ENCODE data around the gene PRR12.
A peak's percentile ranks its signal among the peaks of the same experiment; 100 is the strongest.

PRR12 gene

DNA sequence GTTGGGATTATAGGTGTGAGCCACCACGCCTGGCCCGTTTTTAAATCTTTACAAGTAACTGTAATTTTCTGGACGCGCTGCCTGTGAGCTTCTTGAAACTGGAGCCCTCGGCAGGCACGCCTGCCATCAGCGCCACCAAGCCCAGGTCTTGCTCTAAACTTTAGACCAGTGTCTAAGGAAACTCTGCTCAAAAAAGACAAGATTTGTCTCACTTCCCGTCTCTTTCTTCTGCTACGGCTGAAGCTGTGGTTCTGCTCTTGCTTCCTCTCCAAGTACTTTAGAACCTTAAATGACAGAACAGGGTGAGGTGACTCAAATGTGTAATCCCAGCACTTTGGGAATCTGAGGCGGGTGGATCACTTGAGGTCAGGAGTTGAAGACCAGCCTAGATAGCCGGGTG, 38.2 kb upstream of the PRR12 start:
- DNase-seq (ENCODE audit: insufficient read length, low spot score) = no peak
- FAIRE-seq = no peak
- no peak for TF ChIP-seq POLR2A (IDR thresholded peaks at IDR 0.05; ENCODE audit: low read depth, low read length)
- TF ChIP-seq SPI1 (IDR thresholded peaks at IDR 0.05; ENCODE audit: low read depth, low read length) = peak; percentile 34; the same call in 1 of the 2 replicates
- no peak for TF ChIP-seq TAF1 (IDR thresholded peaks at IDR 0.05; ENCODE audit: low read depth, low read length)

DNA sequence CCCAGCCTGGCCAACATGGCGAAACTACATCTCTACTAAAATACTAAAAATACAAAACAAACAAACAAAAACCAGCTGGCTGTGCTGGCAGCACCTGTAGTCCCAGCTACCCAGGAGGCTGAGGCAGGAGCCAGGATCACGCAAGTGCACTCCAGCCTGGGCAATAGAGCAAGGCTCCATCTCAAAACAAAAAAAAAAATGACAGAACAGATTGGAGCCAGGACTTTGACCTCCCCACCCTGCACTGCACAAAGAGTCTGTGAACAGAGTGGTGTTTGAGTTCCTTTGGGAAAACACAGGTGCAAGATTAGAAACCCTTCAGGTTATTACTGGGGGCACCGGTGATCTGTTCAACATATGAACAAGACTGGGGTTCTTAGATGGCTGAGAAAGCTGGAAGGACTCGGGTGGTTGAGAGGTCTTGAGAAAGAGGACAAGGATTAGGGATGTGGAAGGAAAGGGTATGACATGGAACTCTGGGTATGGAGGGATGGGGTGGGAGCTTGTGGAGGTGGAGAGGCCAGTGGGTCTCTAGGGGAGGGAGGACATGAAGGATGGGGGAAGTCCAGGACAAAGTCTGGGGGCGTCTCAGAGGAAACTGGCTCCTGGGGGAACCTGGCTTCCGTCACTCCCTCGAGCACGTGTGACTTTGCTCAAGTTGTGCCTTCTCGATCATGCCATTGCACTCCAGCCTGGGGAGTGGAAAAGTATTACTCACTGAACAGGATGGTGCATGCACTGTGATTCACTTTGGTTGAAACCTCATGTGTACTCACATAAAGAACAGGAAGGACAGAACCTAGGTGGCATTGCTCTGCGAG, 37.3 kb upstream of the PRR12 start:
- no peak for TF ChIP-seq POLR2AphosphoS5 (IDR thresholded peaks at IDR 0.05; ENCODE audit: low read depth, low read length)
- no peak for TF ChIP-seq SPI1 (IDR thresholded peaks at IDR 0.05; ENCODE audit: low read depth, low read length)
- no peak for TF ChIP-seq PAX5 (IDR thresholded peaks at IDR 0.05; ENCODE audit: insufficient read depth, low read length, severe bottlenecking)
- TF ChIP-seq POU2F2 (IDR thresholded peaks at IDR 0.05; ENCODE audit: low read depth, low read length) = no peak
- TF ChIP-seq POLR2A (IDR thresholded peaks at IDR 0.05; ENCODE audit: low read depth, low read length) = no peak
- TF ChIP-seq TAF1 (IDR thresholded peaks at IDR 0.05; ENCODE audit: low read depth, low read length) = no peak
- DNase-seq (ENCODE audit: insufficient read length, low spot score) (no peak), FAIRE-seq (no peak)

DNA sequence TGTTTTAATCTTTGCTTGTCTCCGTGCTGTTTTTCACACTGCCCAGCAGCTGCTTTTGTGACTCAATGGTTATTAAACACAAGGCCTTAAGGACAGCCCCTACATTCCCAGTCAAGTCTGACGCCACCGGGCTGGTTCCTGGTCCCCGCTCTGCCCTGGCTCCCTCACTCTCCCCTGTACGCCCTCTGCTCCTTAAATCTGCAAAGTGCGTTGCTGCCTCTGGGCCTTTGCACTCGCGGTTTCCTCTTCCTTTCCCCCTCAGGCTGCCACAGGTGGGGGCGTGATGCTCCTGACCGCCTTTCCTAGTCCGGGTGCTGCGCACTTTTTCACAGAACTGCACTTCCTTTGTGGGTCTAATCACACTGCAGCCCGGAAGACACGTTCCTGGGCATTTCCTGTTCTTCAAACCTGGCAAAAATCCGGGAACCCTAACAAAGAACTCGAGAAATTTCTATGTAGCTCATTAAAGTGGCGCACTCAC, 36.2 kb upstream of the PRR12 start:
- DNase-seq (ENCODE audit: insufficient read length, low spot score) (no peak), FAIRE-seq (no peak)
- TF ChIP-seq POLR2A (IDR thresholded peaks at IDR 0.05; ENCODE audit: low read depth, low read length) (no peak), POLR2AphosphoS5 (IDR thresholded peaks at IDR 0.05; ENCODE audit: low read depth, low read length) (no peak), POU2F2 (IDR thresholded peaks at IDR 0.05; ENCODE audit: low read depth, low read length) (no peak)

DNA sequence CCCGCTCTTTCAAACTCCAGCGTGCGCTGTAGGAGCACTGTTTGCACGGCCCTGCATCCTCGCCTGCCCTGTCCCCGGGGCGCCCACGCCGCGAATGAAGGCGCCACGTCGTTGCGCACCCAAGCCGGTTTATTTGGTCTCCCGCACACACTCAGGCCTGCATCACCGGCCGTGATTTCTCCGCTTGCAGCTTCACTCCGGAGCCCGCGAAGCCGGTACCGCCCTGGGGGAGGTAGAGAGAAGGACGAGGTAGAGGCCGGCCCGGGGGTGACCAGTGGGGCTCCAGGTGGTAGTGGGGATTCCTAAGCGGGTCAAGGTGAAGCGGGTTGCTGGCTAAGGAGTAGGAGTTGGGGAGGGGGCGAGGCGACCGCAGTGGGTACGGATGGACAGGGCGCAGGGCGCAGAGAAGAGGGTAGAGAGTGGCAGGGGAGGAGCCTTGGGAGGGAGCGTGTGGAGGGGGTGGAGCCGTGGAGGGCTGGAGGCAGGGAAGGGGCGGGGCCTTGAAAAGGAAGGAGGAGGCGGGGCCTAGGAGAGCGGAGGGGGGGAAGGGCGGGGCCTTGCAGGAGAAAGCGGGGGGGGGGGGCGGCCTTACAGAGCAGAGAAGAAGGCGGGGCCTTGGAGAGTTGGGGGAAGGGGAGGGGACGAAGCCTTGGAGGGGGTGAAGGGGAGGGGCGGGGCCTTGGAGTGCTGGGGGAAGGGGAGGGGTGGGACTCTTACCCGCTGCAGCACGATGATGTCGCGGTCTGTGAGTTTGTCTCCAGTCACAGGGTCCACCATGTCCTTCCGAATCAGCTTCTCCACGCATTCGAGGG, 35.2 kb upstream of the PRR12 start:
- TF ChIP-seq POLR2AphosphoS5 (IDR thresholded peaks at IDR 0.05; ENCODE audit: low read depth, low read length) (no peak), TAF1 (IDR thresholded peaks at IDR 0.05; ENCODE audit: low read depth, low read length) (no peak), POU2F2 (IDR thresholded peaks at IDR 0.05; ENCODE audit: low read depth, low read length) (no peak), POLR2A (IDR thresholded peaks at IDR 0.05; ENCODE audit: low read depth, low read length) (no peak), SPI1 (IDR thresholded peaks at IDR 0.05; ENCODE audit: low read depth, low read length) (no peak), PAX5 (IDR thresholded peaks at IDR 0.05; ENCODE audit: insufficient read depth, low read length, severe bottlenecking) (no peak)
- no peak for DNase-seq (ENCODE audit: insufficient read length, low spot score)
- FAIRE-seq = no peak

DNA sequence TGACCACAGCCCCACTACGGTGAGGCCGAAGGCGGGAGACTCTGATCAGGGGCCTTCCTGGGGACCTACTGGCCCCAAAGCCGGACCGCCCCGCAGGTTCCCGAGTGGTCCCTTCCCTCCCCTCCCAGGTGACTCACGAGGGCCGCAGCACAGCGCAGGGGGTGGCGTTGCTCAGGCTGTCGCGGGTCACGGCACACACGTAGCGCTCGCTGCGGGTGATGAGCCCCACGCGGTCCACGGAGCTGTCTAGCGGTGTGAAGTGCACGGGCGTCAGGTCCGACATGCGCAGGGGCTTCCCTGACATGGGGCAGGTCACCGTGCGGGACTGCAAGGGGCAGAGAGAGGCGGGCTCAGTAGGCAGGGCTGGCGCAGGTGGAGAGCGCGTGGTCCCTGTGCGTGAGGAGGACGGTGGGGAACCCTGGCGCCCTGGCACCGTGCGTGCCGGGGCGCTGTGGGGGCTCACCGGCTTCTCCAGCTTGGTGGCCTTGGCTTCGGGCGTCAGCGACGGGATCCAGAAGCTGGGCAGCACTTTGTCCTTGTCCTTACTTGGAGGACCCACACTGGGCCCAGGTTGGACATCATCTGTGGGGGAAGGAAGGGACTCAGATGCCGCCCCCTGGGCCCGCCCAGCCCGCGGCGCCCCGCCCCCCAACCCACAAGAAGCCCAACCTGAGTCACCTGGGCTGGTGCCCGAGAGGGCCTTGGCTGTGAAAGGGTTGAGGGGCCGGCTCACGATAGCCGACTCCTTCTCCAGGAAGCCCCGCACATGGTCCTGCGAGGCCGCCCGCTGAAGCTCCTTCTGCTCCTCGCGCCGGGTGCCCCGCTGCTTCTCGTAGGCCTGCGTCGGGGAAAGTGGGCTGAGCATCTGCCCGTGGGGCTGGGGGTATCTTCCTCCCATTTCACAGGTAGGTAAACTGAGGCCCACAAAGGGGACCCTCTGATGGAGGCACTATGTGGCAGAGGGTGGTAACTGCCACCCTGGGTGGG, 34.3 kb upstream of the PRR12 start:
- no peak for FAIRE-seq
- DNase-seq (ENCODE audit: insufficient read length, low spot score) = no peak
- TF ChIP-seq POLR2AphosphoS5 (IDR thresholded peaks at IDR 0.05; ENCODE audit: low read depth, low read length) = no peak
- no peak for TF ChIP-seq POLR2A (IDR thresholded peaks at IDR 0.05; ENCODE audit: low read depth, low read length)
- TF ChIP-seq POU2F2 (IDR thresholded peaks at IDR 0.05; ENCODE audit: low read depth, low read length) = no peak
- TF ChIP-seq TAF1 (IDR thresholded peaks at IDR 0.05; ENCODE audit: low read depth, low read length) = no peak
- TF ChIP-seq SPI1 (IDR thresholded peaks at IDR 0.05; ENCODE audit: low read depth, low read length) = no peak
- no peak for TF ChIP-seq PAX5 (IDR thresholded peaks at IDR 0.05; ENCODE audit: insufficient read depth, low read length, severe bottlenecking)

DNA sequence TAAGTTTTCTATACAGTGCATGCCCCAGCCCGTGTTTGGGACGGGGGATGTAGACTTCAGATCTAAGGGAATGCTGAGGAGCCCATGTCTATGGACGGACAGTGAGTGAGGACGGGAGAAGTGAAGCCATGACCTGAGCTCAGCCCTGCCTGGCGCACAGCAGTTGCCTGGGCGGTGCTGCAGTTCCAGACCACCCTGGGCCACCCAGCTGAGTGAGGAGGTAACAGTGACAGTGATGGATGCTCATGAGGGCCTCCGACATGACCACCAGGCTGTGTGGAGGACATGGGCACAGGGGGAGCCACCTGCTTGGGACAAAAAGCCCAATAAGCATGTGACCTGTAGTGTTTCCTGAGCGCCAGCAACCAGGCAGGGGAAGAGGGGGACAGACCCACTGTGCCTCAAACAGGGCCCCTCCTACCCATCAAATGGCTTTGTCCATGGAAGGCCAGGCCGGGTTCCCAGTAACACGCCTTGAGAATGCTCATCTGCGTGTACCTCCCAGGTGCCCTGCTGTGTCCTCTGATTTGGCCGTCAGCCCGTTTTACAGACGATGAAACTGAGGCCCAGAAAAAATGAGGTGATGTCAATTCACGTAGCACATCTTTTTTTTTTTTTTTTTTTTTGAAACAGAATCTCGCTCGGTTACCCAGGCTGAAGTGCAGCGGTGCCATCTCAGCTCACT, 33.2 kb upstream of the PRR12 start:
- no peak for FAIRE-seq
- no peak for TF ChIP-seq POU2F2 (IDR thresholded peaks at IDR 0.05; ENCODE audit: low read depth, low read length)
- no peak for TF ChIP-seq PAX5 (IDR thresholded peaks at IDR 0.05; ENCODE audit: insufficient read depth, low read length, severe bottlenecking)
- TF ChIP-seq POLR2AphosphoS5 (IDR thresholded peaks at IDR 0.05; ENCODE audit: low read depth, low read length) = no peak
- no peak for TF ChIP-seq TAF1 (IDR thresholded peaks at IDR 0.05; ENCODE audit: low read depth, low read length)
- TF ChIP-seq POLR2A (IDR thresholded peaks at IDR 0.05; ENCODE audit: low read depth, low read length) = no peak
- no peak for TF ChIP-seq SPI1 (IDR thresholded peaks at IDR 0.05; ENCODE audit: low read depth, low read length)

DNA sequence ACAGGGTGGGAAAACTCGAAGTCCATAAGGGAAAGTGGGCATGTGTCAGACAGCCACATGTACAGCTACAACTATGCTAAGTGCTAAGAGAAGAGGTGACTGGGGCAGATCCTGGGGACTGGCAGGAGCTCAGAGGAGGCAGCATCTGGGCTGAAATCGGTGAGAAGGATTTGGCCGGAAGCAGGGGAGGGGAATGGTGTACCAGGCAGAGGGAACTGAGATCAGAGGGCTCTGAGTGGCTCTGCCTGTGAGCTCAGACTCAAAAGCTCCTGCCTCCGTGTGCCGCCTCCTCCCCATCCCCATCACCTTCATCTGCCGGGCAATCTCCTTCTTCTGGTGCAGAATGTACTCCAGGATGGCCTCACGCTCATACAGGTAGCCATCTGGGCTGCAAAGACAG, 32.4 kb upstream of the PRR12 start:
- FAIRE-seq (no peak), DNase-seq (ENCODE audit: insufficient read length, low spot score) (no peak)
- TF ChIP-seq PAX5 (IDR thresholded peaks at IDR 0.05; ENCODE audit: insufficient read depth, low read length, severe bottlenecking) (no peak), POU2F2 (IDR thresholded peaks at IDR 0.05; ENCODE audit: low read depth, low read length) (no peak), POLR2AphosphoS5 (IDR thresholded peaks at IDR 0.05; ENCODE audit: low read depth, low read length) (no peak), TAF1 (IDR thresholded peaks at IDR 0.05; ENCODE audit: low read depth, low read length) (no peak), POLR2A (IDR thresholded peaks at IDR 0.05; ENCODE audit: low read depth, low read length) (no peak)

More for the DNA sequence above, 33.2 kb upstream of the PRR12 start:
- no peak for DNase-seq (ENCODE audit: insufficient read length, low spot score)

DNA sequence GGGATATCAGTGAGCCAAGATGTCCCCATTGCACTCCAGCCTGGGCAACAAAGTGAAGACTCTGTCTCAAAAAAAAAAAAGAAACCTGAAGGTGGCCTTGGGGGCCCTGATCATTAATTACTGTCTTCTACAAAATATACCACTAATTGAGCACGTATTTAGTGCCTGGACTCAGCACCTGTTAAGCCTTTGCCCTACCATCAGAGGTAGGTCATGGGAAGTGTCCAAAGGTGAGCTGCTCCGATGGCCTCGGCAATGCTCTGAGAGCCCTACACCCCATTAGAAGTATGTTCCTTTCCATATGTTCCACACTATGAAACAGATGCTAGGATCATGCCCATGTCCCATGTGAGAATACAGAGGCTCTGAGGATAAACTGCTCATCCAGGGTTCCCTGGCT, 31.5 kb upstream of the PRR12 start:
- TF ChIP-seq PAX5 (IDR thresholded peaks at IDR 0.05; ENCODE audit: insufficient read depth, low read length, severe bottlenecking) (no peak), POLR2A (IDR thresholded peaks at IDR 0.05; ENCODE audit: low read depth, low read length) (no peak), POLR2AphosphoS5 (IDR thresholded peaks at IDR 0.05; ENCODE audit: low read depth, low read length) (no peak), POU2F2 (IDR thresholded peaks at IDR 0.05; ENCODE audit: low read depth, low read length) (no peak), SPI1 (IDR thresholded peaks at IDR 0.05; ENCODE audit: low read depth, low read length) (no peak), TAF1 (IDR thresholded peaks at IDR 0.05; ENCODE audit: low read depth, low read length) (no peak)
- FAIRE-seq (no peak), DNase-seq (ENCODE audit: insufficient read length, low spot score) (no peak)

Data from GM12891 (cell line).